C4-2B (cell line): ENCODE measurements around the gene CEP290.

Source experiments
- CTCF ChIP-seq: fragments of 450-650 bp; conservative IDR thresholded peaks from 2 replicates; pipeline ENCODE4 v1.5.1; 2017; ENCODE audit warnings: mild to moderate bottlenecking
- ZFX ChIP-seq: fragments of 450-650 bp; IDR thresholded peaks from 2 replicates; pipeline ENCODE4 v1.6.1; 2017

GRCh38 chr12:88127099-88127498 lies 14.8 kb downstream of the CEP290 start:
- TF ChIP-seq CTCF (no peak), ZFX (no peak)
